Lung microvascular endothelial cell (primary cell): ENCODE data around the gene RIPPLY3. TPM values are rescaled to one million over a fixed set of nuclear protein-coding genes. Genes with fewer than 3 reads are reported as not detected.
"Not testable (repeated sequence)": the region's sequence is repeated elsewhere in the genome, so short reads cannot be mapped to it uniquely, and the experiment has no call there.

Source experiments
- DNase-seq, 2 donors: peaks; one replicate each; pipeline versions ENCODE4 v3.0.0 to v3.0.0-alpha.2; 2010; ENCODE audit warnings: low read depth in 2 of 2
- total RNA-seq: library from RNA; depleted of rRNA; stranded (reverse); fragments of >200 nt; gene quantifications from 2 replicates; pipeline ENCODE4 v1.2.1, GENCODE V29; 2014

The RIPPLY3 gene
- total RNA-seq, 1 donor from 2014 or later: not detected

DNA sequence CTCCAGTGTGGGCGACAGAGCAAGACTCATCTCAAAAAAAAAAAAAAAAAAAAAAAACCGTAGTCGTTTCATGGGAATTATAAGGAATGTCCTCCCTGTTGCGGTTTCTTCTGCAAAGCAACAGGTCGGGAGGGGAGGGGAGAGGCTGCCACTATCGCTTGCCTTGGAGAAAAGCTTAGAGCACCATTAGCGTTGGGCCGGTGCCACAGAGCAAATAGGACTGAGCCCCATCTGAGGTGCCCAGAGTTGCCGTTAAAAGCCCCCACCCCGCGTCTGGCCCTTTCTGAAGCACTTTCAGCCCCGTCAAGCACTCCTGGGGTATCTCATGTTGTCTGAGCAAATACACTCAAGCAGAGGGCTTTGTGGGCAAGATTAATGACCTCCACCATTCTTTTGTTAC lies 2.2 kb downstream of the RIPPLY3 start:
- no peak for DNase-seq

DNA sequence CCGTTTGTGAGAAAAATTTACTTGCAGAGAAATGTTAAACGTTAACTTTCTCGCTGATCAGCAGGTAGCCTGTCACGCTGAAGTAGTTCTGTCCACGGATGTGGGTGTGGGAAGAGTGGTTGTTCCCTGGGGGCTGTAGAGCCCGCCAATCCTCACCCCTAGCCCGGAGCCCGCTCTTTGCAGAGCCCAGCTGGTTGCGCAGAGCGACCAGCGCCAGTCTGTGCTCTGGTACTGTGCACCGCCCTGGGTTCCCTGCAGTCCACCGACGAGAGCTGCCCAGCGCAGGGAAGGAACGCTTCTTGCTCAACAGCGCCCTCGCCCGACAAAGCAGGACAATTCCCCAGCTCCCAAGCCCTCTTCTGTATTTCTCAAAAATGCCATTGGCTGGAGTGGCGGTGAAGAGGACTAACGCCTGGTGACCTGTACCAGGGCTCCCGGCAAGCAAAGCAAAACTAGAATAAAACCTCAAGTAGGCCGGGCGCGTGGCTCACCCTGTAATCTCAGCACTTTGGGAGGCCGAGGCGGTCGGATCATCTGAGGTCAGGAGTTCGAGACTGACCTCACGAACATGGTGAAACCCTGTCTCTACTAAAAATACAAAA lies 3.3 kb downstream of the RIPPLY3 start:
- DNase-seq: peak; percentile 86 to 92

DNA sequence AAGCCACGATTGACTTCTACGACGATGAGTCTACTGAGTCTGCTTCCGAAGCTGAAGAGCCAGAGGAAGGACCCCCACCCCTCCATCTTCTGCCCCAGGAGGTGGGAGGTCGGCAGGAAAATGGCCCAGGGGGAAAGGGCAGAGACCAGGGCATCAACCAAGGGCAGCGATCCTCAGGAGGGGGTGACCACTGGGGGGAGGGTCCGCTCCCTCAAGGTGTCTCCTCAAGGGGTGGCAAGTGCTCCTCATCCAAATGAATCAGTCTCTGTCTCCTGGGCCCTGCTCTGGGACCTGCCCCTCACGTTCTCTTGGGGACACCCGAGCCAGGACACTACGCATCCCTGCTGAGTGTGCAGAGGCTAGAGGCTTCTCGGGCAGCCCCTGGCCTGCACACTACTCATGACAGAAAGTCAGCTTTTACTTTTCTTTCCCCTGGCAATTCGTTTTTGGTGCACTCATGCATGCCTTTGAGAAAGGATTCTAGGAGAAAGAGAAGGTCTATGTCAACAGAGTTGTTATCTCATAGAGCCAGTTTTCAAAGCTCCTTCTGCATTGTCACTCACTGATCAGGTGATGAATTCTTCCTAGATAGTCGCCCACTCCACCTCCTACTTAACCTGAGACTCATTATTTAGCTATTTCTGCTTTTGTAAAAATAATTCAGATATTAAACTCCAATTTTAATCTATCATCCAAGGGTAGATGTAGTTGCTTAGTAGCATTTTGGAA lies 11.6 kb downstream of the RIPPLY3 start:
- no peak for DNase-seq

DNA sequence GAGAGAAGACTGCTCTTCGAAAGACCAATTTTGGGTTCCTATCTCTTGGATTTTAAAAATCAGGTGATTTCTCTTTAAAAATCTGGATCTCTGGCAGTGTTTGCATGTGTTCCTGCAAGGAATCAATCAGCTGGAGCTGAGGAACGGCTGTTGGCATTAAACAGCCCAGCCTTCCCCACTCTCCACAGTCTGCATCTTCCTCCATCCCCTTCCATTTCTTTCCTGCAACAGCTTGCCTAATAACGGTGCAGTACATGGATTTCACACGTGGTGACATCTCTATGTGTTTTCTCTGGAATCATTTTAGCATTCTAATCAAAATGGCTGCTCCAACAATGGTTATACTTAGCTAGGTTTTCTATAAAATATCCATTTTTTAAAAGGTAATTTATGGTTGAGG lies 20.0 kb downstream of the RIPPLY3 start:
- DNase-seq: no peak

DNA sequence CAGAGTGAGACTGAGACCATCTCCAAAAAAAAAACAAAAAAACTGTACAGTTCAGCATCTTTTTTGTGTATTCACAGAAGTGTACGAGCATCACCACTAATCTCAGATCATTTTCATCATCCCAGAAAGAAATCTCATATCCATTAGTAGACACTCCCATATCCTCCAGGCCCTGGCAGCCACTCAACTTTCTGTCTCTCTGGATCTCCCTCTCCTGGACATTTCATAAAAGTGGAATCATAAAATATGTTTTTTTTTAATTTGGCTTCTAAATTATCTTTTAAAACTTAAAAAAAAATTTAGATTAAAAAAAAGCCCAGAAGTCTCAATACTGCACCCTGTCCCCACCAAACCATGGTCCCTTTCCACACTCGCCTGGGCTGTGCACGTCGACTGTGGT lies 22.1 kb downstream of the RIPPLY3 start:
- no peak for DNase-seq

DNA sequence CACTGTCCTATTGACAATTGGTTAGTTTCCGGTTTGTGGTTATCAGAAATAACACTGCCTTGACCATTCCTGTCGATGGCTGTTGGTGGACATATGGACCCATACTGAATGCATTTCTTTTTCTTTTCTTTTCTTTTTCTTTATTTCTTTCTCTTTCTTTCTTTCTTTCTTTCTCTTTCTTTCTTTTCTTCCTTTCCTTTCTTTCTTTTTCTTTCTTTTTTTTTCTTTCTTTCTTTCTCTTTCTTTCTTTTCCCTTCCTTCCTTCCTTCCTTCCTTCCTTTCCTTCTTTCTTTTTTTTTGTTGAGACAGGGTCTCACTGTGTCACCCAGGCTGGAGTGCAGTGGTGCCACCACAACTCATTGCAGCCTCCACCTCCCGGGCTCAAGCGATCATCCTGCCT lies 24.4 kb downstream of the RIPPLY3 start:
- no peak for DNase-seq

DNA sequence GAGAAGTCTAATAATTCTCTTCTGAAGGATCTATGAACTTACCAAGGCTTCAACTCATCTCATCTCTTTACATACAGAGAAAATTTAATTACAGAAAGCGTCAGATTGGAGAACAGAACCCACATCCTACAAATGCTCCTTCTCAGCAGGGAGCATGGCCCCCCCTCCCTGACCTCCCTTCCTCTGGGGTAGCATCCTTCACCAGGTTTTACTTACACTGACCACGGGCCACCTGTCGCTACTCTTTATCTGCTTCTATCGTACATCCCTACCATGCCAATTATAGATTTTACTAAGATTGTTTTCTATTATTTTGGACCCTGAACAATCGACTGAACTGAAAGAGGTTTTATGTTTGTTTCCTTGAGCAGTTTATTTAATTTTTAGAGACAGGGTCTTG lies 25.8 kb downstream of the RIPPLY3 start:
- no peak for DNase-seq

DNA sequence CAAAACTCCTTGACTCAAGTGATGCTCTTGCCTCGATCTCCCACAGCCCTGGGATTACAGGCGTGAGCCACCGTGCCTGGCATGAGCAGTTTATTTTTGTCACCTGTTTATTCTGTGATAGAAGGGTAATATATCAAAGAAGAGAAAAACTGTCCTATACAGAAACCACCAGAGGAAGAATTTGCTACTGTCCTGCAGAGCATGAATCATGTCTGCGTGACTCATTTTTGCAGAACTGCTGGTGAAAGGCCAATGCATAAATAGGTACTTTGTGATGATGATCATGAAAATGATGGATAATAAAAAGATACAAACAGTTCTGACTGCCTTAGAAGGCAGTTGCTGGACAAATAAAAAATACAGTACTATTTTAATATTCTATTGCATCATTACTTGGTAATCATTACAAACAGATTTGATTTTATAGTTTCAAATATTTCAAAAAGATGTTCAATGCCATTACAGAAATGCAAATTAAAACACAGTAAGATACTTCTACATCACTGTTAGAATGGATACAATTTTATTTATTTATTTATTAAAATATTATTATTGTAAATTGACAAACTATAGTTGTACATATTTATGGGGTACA lies 26.5 kb downstream of the RIPPLY3 start:
- DNase-seq: peak; percentile 10 to 43

DNA sequence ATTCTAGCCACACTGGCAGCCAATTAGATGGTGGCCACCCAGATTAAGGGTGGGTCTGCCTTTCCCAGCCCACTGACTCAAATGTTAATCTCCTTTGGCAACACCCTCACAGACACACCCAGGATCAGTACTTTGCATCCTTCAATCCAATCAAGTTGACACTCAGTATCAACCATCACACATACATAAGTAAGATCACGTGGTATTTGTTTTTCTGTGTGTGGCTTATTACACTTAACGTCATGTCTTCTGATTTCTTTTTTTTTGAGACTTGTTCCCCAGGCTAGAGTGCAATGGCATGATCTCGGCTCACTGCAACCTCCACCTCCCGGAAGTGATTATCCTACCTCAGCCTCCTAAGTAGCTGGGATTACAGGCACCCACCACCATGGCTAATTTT lies 27.9 kb downstream of the RIPPLY3 start:
- DNase-seq: not testable (repeated sequence)

DNA sequence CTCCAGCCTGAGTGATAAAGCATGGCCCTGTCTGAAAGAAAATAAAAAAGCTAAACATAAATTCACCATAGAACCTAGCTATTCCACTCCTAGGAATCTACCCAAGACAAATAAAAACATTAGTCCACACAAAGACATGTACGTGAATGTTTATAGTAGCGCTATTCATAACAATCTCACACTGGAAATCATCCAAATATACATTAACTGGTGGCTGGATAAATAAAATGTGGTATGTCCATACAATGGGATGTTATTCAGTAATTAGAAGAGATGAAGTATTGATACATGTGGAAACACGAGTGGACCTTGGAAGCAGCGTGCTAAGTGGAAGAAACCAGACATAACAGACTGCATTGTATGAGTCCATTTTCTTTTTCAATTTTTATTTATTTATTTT lies 29.7 kb downstream of the RIPPLY3 start:
- DNase-seq: no peak

DNA sequence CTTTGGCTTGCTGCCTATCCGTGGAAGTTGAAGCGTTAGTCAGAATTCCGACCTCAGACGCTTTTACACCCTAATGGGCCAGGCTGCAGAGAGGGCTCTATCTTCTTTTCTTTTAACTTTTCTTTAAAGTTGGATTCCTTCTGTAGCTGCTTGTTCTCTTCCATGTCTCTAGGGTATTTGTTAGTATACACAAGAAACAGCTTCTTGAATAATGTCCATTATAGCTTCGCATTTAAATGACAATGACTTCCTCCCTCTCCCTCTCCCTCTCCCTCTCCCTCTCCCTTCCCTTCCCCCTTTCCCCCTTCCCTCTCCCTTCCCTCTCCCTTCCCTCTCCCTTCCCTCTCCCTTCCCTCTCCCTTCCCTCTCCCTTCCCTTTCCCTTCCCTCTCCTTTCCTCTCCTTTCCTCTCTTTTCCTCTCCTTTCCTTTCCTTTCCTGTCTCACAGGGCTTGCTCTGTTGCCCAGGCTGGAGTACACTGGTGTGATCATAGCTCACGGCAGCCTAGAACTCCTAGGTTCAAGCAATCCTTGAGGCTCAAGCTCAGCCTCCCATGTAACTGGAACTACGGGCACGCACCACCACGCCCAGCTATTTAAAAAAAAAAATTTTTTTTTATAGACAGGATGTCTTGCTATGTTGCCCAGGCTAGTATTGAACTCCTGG lies 33.0 kb downstream of the RIPPLY3 start:
- no peak for DNase-seq

DNA sequence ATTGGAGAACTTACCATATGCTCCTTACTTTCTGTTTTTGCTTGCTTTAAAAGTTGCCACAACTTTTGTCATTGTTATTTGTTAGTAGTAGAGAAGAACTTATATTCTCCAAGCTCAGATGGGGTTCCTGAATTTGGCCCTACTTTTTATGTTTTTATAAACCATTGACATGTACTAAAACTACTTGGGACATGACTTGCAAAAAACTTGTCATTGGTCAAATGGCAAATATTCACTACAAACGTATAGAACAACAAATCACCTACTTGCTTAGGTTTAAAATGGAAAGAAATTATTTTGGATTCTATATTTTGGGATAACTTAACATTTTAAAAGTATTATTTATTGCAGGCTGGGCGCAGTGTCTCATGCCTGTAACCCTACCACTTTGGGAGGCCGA lies 33.7 kb downstream of the RIPPLY3 start:
- DNase-seq: no peak

DNA sequence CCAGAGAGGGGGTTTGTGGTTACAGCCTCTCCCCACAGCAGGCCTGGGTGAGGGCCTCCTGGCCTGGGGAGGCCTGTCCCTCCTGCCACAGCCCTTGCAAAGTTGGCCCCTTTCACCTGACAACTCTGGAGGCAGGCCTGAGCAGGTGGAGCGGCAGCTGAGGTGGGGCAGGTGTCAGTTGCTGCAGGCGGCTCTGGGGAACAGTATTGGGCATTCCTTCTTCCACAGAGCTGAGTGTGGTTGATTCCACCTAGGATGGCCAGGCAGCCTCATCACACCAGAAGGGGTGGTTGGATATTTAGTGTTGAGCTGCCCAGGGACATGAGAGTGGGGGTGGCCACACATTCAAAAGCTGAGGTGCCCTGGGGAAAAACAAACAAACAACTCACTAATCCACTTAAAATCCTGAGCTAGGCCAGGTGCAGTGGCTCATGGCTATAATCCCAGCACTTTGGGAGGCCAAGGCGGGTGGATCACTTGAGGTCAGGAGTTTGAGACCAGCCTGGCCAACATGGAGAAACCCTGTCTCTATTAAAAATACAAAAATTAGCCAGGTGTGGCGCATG lies 35.3 kb downstream of the RIPPLY3 start:
- DNase-seq: no peak

DNA sequence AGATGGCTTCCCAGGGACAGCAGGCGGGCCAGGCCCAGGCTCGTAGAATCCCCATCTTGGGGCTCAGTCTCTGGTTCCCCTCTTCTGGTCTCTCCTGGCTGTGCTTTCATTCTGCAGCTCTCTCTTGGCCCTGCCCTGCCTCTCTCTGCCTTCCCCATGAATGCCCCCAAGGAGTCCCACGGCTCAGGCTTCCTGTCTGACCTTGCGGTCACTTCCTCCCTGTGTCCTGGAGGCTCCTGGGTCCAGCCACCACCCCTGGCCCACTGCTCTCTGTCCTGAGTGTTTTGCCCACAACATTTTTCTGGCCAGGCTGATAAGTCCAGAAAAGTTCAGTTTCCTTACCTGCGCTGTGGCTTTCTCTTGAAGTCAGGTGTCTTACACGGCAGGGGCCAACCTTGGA lies 37.3 kb downstream of the RIPPLY3 start:
- DNase-seq: no peak

DNA sequence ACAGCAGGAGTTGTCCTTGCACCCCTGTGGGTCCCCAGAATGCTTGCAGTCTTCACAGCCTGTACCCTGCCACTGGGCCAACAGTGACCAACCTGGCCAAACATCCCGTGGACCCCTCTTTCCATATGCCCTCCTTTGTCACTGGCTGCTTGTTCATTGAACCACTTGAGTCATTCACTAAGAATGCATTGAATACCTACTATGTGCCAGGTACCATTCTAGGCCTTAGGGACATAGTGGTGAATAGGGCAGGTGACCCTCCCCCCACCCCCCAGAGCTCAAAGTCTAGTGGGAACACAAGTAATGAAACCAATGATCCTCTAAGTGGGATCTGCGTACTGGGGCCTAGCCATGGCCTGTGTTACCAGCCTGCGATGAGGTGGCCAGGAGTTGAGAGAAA lies 38.1 kb downstream of the RIPPLY3 start:
- no peak for DNase-seq

DNA sequence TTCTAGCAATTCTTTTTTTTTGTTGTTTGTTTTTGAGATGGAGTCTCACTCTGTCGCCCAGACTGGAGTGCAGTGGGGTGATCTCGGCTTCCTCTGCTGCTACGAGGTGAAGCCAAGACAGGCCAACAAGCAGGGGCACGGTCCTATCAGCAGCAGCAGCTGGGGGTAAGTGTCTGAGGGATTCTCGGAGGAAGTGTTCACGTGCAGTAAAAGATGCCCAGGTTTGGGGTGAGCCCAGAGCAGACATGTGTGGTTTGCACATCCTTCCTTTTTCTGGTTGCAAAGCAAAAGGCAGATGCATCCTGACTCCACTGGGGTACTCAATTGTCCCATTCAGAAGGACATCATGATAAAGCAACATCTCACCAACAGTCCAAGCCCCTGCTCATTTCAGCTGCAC lies 38.6 kb downstream of the RIPPLY3 start:
- DNase-seq: no peak

DNA sequence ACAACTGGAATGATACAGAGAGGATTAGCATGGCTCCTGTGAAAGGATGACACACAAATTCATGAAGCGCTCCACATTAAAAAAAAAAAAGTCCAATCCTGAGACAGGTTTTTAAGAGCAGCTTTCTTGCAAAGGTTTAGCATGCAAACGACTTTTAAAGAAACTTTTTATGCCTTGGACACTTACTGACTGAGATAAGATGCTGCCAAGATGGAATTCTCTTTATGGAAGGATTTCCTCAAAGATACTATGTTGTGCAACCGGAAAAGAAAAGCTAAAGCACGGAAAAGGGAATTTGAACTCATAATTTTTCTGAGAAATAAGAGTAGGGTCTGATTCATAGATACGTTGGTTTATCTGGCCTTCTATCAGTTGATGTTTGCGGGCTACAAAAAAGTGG lies 39.1 kb downstream of the RIPPLY3 start:
- DNase-seq: no peak

DNA sequence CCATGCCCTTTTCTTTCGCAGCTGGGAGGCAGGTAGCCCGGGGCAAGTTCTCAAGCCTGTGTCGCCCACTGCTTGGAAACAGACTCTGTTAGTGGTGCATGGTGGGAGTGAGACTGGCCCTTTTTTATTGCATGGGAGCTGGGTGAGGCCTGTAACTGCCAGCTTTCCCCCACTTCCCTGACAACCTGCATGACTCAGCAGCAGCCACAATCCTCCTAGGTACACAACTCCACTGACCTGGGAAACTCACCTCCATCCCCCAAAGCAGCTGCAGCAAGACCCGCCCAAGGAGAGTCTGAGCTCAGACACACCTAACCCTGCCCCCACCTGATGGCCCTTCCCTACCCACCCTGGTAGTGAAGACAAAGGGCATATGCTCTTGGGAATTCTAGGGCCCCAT lies 40.6 kb downstream of the RIPPLY3 start:
- no peak for DNase-seq

DNA sequence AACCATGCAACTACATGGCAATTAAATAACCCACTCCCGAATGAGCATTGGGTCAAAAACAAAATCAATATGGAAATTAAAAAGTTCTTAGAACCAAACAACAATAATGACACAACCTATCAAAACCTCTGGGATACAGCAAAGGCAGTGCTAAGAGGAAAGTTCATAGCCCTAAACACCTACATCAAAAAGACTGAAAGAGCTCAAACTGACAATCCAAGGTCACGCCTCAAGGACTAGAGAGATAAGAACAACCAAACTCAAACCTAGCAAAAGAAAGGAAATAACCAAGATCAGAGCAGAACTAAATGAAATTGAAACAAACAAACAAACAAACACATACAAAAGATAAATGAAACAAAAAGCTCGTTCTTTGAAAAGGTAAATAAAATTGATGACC lies 43.2 kb downstream of the RIPPLY3 start:
- not testable (repeated sequence) for DNase-seq

DNA sequence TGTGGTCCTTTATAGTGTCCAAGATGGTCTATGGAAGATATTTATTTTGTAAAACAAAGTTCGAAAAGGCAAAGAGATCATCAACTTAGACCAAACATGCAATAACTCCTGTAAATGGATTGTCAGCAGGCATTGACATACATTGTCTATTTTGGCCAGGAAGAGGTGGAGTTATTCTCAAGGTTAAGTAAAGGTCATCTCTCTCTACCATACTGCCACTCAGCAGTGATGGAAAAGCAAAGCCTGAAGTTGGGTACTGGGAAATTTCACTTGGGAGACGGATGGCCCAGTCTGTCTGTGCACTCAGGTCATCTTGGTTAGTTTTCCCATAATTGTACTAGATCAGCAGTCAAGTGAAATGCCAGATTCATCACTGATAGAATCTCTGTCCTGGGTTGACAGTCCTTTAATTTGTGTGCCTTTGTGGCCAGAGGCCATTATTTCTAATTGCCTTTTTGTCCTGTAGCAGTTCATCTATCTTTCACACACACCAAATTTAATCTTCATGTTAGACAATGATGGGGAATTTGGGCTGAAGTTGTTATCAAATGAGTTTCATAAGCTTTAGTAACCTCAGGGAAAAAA lies 48.9 kb downstream of the RIPPLY3 start:
- no peak for DNase-seq

DNA sequence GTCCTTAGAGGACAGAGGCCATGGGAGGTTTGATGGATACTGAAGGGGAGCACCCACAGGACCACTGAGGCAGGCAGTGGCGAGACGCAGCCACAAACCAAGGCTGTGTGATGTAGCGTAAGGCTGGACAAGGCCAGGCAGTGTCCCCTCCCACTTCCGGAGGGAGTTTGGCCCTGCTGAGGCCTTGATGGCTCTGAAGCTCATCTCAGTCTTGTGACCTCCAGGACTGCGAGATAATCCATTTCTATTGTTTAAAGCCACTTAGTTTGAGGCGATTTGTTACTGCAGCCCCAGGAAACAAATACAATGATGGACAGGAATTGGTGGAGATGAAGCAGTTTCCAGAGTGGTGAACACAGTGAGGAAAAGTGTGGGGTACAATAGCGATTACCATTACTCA lies 51.1 kb downstream of the RIPPLY3 start:
- DNase-seq: no peak

DNA sequence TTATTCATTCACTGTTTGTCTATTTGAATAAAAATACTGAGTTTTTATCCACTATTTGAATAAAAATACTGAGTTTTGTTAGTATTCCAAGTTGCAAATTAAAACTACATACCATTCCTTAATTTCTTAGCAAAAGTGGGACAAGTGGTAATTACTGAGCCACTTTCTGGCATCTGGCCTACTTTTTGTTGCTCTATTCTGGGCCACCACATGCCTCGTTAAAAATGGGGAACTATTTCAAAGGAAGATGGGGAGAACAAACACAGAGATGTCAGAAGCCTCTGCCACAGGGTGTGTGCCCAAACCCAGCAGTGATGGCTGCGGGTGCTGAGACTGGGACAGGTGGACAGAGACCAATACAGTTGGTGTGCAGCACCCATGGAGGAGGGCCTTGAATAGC lies 51.8 kb downstream of the RIPPLY3 start:
- DNase-seq: no peak
